AG04449 (cell line): ENCODE results near the gene FAM200B.

ENCODE experiments used
- CTCF ChIA-PET: fragments of 350-600 bp; formaldehyde crosslinking; extraction: SDS; loops from one replicate; lab custom pipeline; 2021; ENCODE audit warnings: antibody characterized with exemption; lab: Yijun Ruan, JAX
- POLR2A ChIA-PET: fragments of 400-600, 350-600 bp; formaldehyde crosslinking; extraction: SDS; loops from one replicate; lab custom pipeline; 2020; ENCODE audit warnings: antibody characterized with exemption, inconsistent platforms; lab: Yijun Ruan, JAX
- DNase-seq: peaks from one replicate; pipeline ENCODE4 v3.0.0-alpha.2; 2010; ENCODE audit warnings: low read depth, low spot score
- H3K4me3 ChIP-seq: 2 replicates; pipeline ENCODE4 v1.5.1; 2011; ENCODE audit warnings: low read depth, mild to moderate bottlenecking, control low read depth, low read length
- TF ChIP-seq, protein P1 (sequence below): IDR thresholded peaks from one replicate; pipeline ENCODE4 v1.5.1; 2011; ENCODE audit warnings: mild to moderate bottlenecking, moderate library complexity, low read length, control low read depth, inconsistent platforms; ENCODE audit not compliant: insufficient read depth; ENCODE audit errors: missing control alignments

The FAM200B gene

DNA sequence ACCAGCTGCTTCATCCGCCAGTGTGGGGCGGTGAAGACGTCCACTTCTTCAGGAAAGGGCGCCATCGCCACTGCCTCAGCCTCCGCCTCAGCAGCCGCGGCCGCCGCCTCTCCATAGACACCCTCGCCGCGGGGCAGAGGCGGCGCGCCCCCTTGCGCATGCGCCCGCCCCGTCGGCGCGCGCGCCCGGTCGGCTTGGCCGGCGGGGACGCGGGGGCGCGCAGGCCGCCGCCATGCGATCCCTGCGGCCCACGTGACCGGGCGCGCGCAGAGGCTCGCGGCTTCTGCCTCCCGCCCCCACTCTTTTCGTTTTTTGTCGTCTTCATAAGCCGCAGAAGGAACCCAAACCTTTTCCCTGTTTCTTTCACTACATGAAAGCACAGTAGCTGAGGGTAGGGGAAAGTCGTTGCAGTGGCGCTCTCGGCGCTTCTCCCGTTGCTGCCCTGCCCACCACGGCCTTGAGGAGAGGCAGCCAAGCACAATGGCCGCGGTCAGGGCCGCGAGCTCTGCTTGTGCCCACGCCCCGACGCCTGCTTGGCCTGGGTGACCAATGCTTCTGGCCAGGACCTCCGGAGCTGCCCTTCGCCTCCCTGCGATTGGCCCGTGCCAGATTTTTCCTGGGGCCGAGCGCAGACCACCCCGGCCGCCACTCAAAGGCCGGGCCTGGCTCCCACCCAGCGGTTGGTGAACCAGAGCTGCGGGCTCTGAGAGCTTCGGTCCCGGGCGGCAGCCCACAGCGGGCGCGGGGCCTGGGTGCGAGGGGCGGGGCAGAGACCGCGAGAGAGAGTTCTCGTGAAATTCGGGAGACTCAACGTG is 26.2 kb upstream of the FAM200B start, which contains the start of gene FBXL5:
TSS of gene FBXL5 (minus strand) at position 135 of the 815 bp plus-strand sequence. CDS start at position 65, 70 bp downstream.
- TF ChIP-seq, protein P1, sequence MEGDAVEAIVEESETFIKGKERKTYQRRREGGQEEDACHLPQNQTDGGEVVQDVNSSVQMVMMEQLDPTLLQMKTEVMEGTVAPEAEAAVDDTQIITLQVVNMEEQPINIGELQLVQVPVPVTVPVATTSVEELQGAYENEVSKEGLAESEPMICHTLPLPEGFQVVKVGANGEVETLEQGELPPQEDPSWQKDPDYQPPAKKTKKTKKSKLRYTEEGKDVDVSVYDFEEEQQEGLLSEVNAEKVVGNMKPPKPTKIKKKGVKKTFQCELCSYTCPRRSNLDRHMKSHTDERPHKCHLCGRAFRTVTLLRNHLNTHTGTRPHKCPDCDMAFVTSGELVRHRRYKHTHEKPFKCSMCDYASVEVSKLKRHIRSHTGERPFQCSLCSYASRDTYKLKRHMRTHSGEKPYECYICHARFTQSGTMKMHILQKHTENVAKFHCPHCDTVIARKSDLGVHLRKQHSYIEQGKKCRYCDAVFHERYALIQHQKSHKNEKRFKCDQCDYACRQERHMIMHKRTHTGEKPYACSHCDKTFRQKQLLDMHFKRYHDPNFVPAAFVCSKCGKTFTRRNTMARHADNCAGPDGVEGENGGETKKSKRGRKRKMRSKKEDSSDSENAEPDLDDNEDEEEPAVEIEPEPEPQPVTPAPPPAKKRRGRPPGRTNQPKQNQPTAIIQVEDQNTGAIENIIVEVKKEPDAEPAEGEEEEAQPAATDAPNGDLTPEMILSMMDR = no peak
- POLR2A ChIA-PET = interaction anchor here (0.7 to 1.9 kb wide), 3 partner anchors 9 to 31 kb away, joined by 3 to 5 read pairs (median 4); partner anchors contain the start of gene FAM200B
- H3K4me3 ChIP-seq = peak within 1 kb of the TSS; percentile 82
- DNase-seq = no peak
- CTCF ChIA-PET = interaction anchor here (0.9 to 1.1 kb wide), 4 partner anchors 11 to 187 kb away, joined by 3 to 4 read pairs (median 3); no protein-coding TSS in a partner anchor

DNA sequence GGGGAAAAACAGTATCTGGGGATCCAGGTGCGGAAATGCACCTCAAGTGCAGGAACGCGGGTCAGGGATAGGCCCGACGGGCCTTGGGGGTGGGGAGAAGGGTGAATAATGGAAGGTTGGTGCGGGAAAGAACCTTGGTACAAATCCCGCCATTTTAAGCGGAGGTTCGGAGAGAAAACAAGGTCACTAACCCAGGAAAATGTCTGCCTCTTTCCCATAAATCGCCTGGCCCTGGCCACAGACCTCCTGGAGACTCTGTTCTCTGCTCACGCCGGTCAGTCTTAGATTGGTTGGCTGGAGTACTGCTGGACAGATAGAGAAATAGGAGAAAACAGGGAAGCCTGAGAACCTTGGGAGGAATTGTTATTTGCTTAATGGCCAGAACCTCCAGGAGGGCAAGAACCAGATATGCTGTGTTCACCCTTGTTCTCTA is 25.6 kb upstream of the FAM200B start:
- DNase-seq = no peak
- ChIA-PET CTCF (interaction anchor here (0.9 to 1.5 kb wide), 5 partner anchors 11 to 187 kb away, joined by 3 to 4 read pairs (median 3); no protein-coding TSS in a partner anchor), POLR2A (no interaction called here)
- peak overlapping the region; percentile 60; the same call in 1 of the 2 replicates for H3K4me3 ChIP-seq
- TF ChIP-seq, protein P1 = no peak

DNA sequence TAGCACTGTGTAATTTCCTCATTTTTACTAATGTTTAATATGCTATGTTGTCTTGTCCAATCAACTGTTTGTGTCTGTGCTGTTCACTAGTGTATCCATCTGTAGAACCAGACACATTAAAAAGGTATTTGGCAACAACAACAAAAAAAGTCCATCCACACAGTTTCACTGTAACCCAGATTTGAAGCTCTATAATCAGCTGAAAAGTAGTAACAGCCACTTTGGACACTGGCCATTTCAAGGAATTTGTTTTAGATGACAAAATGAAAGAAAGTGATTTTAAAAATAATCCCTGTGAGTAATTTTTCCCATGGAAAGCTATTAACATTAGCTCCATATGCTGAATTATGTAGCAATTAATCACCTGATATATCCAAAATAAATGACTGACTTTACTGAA is 24.3 kb upstream of the FAM200B start:
- DNase-seq = no peak
- ChIA-PET POLR2A (interaction anchor here (0.7 kb wide), 1 partner anchor 25 kb away, joined by 4 read pairs; the partner anchor contains the start of gene FAM200B), CTCF (interaction anchor here (0.7 to 1.5 kb wide), 3 partner anchors 8 to 200 kb away, joined by 3 to 4 read pairs (median 4); no protein-coding TSS in a partner anchor)
- TF ChIP-seq, protein P1 = no peak
- no peak overlapping the region for H3K4me3 ChIP-seq

DNA sequence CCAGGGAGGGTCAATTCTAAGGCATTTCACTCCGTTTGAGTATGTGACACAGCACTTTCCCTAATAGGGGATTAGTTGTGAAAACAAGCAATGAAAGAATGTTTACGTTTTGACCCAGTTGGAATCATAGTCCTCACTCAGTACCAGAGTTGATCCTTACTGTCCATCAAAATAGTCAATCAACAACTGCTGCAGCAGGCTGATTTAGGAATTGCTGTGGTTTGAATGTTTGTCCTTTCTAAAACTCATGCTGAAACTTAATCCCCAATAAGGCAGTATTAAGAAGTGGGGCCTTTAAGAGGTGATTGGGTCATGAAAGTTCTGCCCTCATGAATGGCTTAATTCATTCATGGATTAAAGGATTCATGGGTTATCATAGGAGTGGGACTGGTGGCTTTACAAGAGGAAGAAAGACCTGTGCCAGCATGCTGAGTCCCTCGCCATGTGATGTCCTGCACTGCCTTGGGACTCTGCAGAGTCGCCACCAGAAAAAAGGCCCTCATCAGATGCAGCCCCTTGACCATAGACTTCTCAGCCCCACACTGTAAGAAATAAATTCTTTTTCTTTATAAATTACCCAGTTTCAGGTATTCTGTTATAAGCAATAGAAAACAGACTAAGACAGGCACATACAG is 23.4 kb upstream of the FAM200B start:
- TF ChIP-seq, protein P1 = no peak
- ChIA-PET POLR2A (no interaction called here), CTCF (interaction anchor here (0.7 to 0.9 kb wide), 2 partner anchors 8 to 201 kb away, joined by 3 to 4 read pairs; no protein-coding TSS in a partner anchor)
- DNase-seq = no peak
- H3K4me3 ChIP-seq = no peak overlapping the region

DNA sequence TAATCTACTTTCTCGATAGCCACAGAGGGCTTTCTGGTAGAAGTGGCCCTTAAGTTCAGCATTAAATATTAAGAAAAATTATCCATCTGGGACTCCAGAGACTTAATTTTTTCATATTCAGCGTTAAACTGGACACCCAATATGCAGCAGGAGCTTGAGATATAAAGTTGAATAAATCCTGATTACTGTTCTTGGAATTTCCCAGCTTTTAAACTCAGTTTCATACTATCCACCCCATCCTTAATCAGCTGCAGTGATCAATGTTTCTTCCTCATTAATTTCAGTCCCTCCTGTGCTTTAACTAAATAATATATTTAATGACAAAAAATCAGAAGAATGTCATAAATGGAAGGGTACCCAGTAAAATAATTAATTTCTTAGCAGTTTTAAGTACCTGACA is 22.8 kb upstream of the FAM200B start:
- no peak overlapping the region for H3K4me3 ChIP-seq
- ChIA-PET POLR2A (no interaction called here), CTCF (no interaction called here)
- no peak for DNase-seq
- TF ChIP-seq, protein P1 = no peak
